ENCODE data around the gene KREMEN2.

The KREMEN2 gene

DNA sequence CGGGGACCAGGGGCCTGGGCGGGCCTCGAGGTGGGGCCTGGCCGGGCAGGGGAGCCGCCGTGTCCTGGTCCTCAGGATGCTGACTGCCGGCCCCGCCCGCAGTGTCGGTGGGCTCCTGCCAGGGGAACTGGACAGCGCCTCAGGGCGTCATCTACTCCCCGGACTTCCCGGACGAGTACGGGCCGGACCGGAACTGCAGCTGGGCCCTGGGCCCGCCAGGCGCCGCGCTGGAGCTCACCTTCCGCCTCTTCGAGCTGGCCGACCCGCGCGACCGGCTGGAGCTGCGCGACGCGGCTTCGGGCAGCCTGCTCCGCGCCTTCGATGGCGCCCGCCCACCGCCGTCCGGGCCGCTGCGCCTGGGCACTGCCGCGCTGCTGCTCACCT, 2.7 kb downstream of the KREMEN2 start:
- DNase-seq: no peak

- no peak for DNase-seq
Measured at GRCh38 chr16:2967211-2967631, 3.1 kb downstream of the KREMEN2 start.

GRCh38 chr16:2967721-2968161, 3.7 kb downstream of the KREMEN2 start:
- no peak for DNase-seq

DNA sequence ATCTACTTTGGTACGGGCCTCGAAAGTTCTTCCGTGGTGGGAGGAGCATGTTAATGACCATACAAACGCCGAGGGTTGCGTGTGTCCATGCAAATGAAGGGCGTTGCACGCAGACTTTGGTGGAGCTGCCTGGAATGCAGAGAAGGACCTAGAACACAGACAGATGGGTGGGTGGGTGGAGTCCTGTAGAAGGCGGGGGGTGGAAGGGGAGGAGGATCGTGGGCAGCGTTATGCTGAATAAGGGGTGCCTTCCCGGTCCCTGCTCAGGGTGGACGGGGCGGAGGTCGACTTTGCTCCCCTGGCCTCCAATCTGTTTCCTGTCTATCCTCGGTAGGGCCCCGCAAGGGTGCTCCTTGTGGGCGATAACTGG, 4.3 kb downstream of the KREMEN2 start:
- DNase-seq: no peak

DNA sequence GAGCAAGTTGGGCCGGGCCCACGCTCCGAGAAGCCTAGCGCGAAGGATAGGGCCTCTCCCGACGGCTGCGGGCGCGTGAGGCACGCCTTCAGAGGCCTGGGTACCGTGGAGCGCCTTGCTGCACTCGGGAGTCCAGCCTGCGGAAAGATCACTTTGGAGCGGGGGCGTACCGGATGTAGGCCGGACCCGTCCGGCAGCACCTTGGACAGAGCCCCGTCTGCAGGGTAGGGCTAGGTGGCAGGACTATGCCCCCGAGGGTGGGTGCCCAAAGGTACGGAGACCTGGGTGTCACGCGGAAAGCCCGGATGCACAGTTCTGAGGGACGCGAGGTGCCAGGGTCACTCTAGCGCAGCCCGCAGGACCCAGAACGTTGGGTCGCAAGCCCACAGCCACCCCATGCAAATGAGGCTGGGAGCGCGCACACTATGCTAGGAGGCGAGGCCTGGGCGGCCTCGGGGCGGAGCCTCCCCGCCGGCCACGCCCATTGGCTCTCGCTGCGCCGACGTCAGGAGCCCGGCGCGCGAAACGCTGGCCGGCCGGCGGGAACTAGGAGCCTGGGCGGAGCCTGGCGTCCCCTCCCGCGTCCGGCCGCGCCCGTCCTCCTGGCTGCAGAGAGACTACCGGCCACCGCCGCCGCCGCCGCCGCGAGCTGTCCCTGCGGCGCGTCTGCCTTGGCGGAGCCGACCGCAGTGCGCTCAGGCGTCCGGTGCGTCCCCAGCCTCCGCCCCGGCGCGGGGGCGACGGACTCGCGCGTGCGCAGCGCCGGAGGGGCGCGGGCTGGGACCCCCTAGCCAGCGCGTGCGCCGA, 4.9 kb downstream of the KREMEN2 start, which contains the start of gene PAQR4:
Gene PAQR4 (plus strand): TSS at position 611 of the 807 bp plus-strand sequence. CDS start 327 bp downstream, outside the sequence.
- DNase-seq: peak; percentile 56

- peak; percentile 27 for DNase-seq
Measured at GRCh38 chr16:2969545-2970521, 5.8 kb downstream of the KREMEN2 start.

DNA sequence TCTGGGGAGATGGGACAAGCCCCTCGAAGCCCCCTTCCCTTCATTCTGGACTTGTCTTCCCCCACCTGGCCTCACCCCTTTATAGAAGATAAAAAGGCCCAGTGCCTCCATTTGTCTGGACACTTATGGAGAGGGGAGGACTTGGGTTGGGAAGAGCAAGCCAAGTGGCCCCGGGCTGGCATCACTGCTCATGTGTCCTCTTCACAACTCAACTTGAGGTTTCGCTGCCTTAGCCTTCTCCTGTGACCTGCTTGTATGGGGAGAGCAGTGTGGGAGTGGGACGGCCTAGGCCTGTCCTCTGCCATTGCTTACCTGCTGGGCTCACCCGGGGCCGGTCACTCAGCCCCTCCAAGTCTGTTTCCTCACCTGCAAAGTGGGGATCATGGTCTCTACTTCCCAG, 6.5 kb downstream of the KREMEN2 start:
- DNase-seq: no peak

- no peak for DNase-seq
Measured at GRCh38 chr16:2971134-2971984, 7.3 kb downstream of the KREMEN2 start.

GRCh38 chr16:2971985-2972784, 8.1 kb downstream of the KREMEN2 start:
- no peak for DNase-seq

DNA sequence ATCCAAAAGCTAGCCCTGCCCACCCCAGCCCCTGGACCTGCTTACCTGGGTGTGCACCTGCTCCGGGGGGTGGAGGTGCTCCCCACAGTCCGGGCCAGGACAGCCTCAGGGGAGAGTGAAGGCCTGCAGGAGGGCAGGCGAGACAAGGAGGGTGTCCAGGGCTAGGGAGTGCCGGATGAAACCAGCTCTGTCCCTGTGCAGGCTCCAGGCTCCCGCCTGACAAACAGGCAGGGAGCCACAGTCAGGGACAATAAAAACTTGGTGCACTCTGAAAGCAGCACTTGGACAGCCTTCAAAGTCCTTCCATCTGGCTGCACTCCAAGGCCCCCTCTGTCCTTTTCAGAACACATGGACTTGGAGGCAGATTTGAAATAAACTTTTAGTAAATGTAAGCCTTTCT, 9.0 kb downstream of the KREMEN2 start:
- no peak for DNase-seq

DNA sequence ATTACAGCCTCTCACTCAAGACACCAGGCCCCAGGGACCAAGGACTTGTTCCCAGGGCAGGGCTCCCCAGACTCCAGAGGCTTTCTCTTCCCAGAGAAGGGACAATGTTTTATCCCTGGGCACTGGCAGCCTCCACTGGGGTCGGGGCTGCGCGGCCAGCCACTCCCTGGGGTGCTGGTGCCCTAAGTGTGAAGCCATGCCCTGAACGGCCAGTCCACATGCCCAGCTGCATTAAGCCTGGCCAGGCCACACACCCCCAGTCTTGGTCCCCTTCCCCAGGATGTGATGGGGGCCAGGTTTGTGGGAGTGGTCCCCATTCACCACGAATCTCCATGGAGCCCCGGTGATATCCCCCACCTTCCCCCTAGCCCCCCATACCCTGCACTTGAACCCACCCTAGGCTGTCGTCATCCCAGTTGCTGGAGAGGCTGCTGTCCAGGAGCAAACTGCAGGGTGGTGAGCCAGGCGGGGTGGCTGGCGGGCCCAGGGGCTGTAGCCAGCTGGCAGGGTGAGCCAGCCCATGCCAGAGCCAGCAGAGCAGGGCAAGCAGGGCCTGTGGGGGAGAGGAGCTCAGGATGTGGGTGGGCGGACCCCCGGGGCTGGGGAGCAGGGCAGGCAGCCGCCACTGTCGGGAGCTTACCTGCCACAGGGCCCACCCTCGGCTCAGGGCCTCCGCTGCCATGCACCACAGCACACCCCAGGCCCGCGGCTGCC, 9.7 kb downstream of the KREMEN2 start:
- no peak for DNase-seq

DNA sequence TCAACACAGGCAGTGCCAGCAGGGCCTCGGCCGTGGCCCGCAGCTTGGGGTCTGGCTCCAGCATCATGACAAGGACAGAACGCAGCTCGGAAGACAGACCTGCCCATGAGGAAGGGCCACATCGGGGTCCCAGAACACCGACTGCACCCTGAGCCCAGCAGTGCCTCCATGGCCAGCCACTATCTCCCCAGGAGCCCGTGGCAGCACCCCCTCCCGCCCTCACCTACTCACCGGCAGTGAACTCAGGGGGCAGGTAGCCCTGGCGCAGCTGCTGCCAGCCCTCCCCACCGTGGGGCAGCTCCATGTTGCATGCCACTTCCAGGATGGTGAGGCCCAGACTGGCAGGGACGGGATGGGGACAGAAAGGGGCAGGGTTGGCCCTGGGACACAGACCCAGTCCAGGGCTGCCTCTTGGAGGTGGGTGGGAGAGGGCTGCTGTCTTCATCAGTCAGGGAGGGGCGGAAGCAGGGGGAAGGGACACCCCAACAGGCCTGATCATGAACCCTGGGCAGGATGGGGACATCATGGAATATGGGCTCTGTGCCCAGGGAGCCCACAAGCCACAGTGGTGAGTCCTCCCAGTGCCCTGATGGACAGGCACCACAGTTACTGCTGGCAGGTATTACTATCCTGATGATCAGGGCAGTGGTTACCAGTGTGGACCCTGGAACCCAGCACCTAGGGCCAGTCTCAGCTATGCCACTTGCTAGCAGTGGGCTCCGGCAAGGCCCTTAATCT, 10.4 kb downstream of the KREMEN2 start:
- no peak for DNase-seq

DNA sequence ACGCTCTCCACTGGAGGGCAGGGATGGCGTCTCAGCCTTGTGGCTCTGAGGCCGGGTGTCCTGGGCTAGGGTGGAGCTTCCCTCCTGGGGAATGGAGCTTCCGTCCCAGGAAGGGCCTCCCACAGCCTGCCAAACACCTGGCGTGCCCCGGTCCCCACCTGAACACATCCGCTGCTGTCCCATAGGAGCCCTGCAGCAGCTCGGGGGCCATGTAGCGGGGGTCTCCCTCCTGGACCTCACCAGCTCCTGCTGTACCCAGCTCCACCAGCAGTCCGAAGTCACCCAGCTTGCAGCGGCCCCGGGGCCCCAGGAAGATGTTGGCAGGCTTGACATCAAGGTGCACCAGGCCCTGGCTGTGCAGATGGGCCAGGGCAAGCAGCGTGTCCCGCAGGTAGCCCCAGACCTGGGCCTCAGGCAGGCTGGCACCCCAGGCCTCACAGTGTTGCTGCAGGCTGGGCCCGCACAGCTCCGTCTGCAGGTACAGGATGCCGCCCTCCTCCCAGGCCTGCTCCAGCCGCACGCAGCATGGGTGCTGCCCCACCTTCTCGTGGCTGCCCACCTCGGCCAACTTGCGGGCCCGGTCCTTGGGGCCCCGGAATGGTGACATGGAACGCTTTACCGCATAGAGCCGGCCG, 11.2 kb downstream of the KREMEN2 start:
- no peak for DNase-seq

GRCh38 chr16:2976201-2976600, 12.1 kb downstream of the KREMEN2 start:
- no peak for DNase-seq

GRCh38 chr16:2976673-2977072, 12.6 kb downstream of the KREMEN2 start:
- no peak for DNase-seq

- DNase-seq: no peak
Measured at GRCh38 chr16:2977440-2977839, 13.4 kb downstream of the KREMEN2 start.

DNA sequence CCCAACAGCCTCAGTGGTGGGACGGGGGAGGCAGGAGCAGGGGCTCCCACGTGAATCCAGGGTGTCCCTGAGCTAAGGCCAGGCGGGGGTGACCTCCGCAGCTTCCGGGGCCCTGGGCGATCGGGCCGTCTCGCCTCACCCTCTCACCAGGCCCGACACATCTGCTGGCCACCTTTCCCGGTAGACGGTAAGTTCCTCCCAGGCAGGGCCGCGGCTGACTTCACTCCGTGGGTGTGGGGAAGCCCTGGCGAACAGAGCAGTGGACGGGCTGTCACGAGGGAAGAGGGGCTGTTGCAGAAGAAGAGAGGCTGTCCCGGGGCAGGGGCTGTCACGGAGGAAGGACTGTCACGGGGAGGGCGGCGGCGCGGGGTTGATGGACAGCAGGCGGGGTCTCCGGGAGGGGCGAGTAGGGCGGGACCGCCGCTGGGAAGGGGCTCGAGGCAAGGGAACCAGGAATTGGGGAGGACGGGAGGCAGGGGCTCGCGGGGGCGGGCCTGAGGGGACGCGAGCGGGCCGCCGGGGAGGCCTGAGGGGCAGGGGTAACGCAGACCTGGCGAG, 15.7 kb downstream of the KREMEN2 start:
- DNase-seq: no peak

GRCh38 chr16:2980227-2981176, 16.4 kb downstream of the KREMEN2 start, which contains the start of gene PKMYT1:
TSS of gene PKMYT1 (minus strand) at chr16:2980446. CDS start at chr16:2979657, 789 bp downstream.
- DNase-seq: peak; percentile 59

Measured in NCI-H748 treated with DMSO at 0.1 percent for 48 hours (cell line).